DMS 273 treated with DMSO at 0.1 percent for 48 hours (cell line): ENCODE results near the gene SIX1.

Experiments used
- DNase-seq: peaks from one replicate; lab custom pipeline; 2025; lab: John Stamatoyannopoulos, UW

SIX1 gene

GRCh38 chr14:60655119-60655897, 6.0 kb upstream of the SIX1 start:
- no peak for DNase-seq

GRCh38 chr14:60654334-60654821, 5.1 kb upstream of the SIX1 start:
- no peak for DNase-seq

GRCh38 chr14:60653701-60654161, 4.5 kb upstream of the SIX1 start:
- DNase-seq, result no peak

- no peak for DNase-seq
Measured at GRCh38 chr14:60652674-60653651, 3.7 kb upstream of the SIX1 start.

GRCh38 chr14:60651796-60652673, 2.8 kb upstream of the SIX1 start:
- DNase-seq, result no peak

GRCh38 chr14:60651086-60651795, 2.0 kb upstream of the SIX1 start:
- no peak for DNase-seq

- DNase-seq, result no peak
Measured at GRCh38 chr14:60650373-60650961, 1.2 kb upstream of the SIX1 start.

- no peak for DNase-seq
Measured at GRCh38 chr14:60649875-60650372, 647 bp upstream of the SIX1 start.

GRCh38 chr14:60648249-60648933, 886 bp downstream of the SIX1 start:
- no peak for DNase-seq

- DNase-seq, result no peak
Measured at GRCh38 chr14:60647837-60648248, 1.4 kb downstream of the SIX1 start.

GRCh38 chr14:60647081-60647836, 2.0 kb downstream of the SIX1 start:
- no peak for DNase-seq

GRCh38 chr14:60646226-60646818, 3.0 kb downstream of the SIX1 start:
- DNase-seq, result no peak

- DNase-seq, result no peak
Measured at GRCh38 chr14:60645126-60645741, 4.0 kb downstream of the SIX1 start.

GRCh38 chr14:60644666-60645065, 4.6 kb downstream of the SIX1 start:
- no peak for DNase-seq

GRCh38 chr14:60643463-60644314, 5.6 kb downstream of the SIX1 start:
- no peak for DNase-seq

GRCh38 chr14:60643141-60643462, 6.2 kb downstream of the SIX1 start:
- no peak for DNase-seq
